Coronary artery (tissue), 2 donors: ENCODE results near the gene N4BP2.

Source experiments
- DNase-seq: peaks from one replicate; pipeline ENCODE4 v3.0.0-alpha.2; 2017; ENCODE audit warnings: low spot score
- H3K27ac ChIP-seq, 2 donors: fragments of 200-600 bp; sonication (generic); one replicate each; pipeline ENCODE4 v1.5.1; 2016 to 2019
- H3K4me3 ChIP-seq: fragments of 200-600 bp; sonication (generic); 2 replicates; pipeline ENCODE4 v1.5.1; 2016; ENCODE audit warnings: mild to moderate bottlenecking, moderate library complexity
- CTCF ChIP-seq: fragments of 200-600 bp; sonication (generic); IDR thresholded peaks from one replicate; pipeline ENCODE4 v1.5.1; 2019; ENCODE audit warnings: antibody characterized with exemption

The N4BP2 gene

GRCh38 chr4:40200875-40201801 is 144.5 kb downstream of the N4BP2 start:
- DNase-seq, result no peak
- no peak overlapping the region for H3K4me3 ChIP-seq
- no peak for TF ChIP-seq CTCF
- no peak overlapping the region for H3K27ac ChIP-seq

- no peak for DNase-seq
- Histone ChIP-seq H3K27ac (no peak overlapping the region), H3K4me3 (no peak overlapping the region)
- no peak for TF ChIP-seq CTCF
Measured at GRCh38 chr4:40201898-40202297, 145.2 kb downstream of the N4BP2 start.

- no peak for TF ChIP-seq CTCF
- H3K27ac ChIP-seq, result no peak overlapping the region
- no peak overlapping the region for H3K4me3 ChIP-seq
- DNase-seq, result no peak
Measured at GRCh38 chr4:40202474-40202873, 145.8 kb downstream of the N4BP2 start.

- Histone ChIP-seq H3K27ac (no peak overlapping the region), H3K4me3 (no peak overlapping the region)
- no peak for DNase-seq
Measured at GRCh38 chr4:40204507-40205258, 148.0 kb downstream of the N4BP2 start.

GRCh38 chr4:40205259-40206198 is 148.9 kb downstream of the N4BP2 start:
- no peak overlapping the region for H3K4me3 ChIP-seq
- TF ChIP-seq CTCF, result no peak
- DNase-seq, result no peak
- no peak overlapping the region for H3K27ac ChIP-seq

More at GRCh38 chr4:40204507-40205258, 148.0 kb downstream of the N4BP2 start:
- no peak for TF ChIP-seq CTCF

- no peak overlapping the region for H3K27ac ChIP-seq
- DNase-seq, result no peak
- TF ChIP-seq CTCF, result no peak
- H3K4me3 ChIP-seq, result no peak overlapping the region
Measured at GRCh38 chr4:40206426-40206825, 149.8 kb downstream of the N4BP2 start.
